ENCODE results near the gene RFNG.

Gene RFNG

GRCh38 chr17:82033359-82034085, 18.1 kb downstream of the RFNG start:
- Histone ChIP-seq H3K4me3 (ENCODE audit: low read length) (no peak overlapping the region), H3K9me3 (ENCODE audit: control insufficient read depth, insufficient read depth, low read length) (no peaks in the 10 kb centered on the region), H3K4me1 (ENCODE audit: control insufficient read depth, low read length) (peaks cover 33% of the 10 kb centered on the region), H3K27ac (ENCODE audit: low read depth, low read length) (no peak overlapping the region), H4K20me1 (ENCODE audit: control insufficient read depth, insufficient read depth, low read depth, low read length) (peaks cover 5% of the 10 kb centered on the region), H3K36me3 (ENCODE audit: control insufficient read depth, low read length) (peaks cover 21% of the 10 kb centered on the region), H3K4me2 (ENCODE audit: low read length) (no peak overlapping the region), H3K79me2 (ENCODE audit: control insufficient read depth, low read length) (peaks cover 12% of the 10 kb centered on the region), H3F3A (ENCODE audit: control insufficient read depth, insufficient read depth) (peaks cover 9% of the 10 kb centered on the region), H3K9me2 (replicated peaks; ENCODE audit: control insufficient read depth, low read length) (no peaks in the 10 kb centered on the region), H3K27me3 (ENCODE audit: control insufficient read depth, low read length) (no peaks in the 10 kb centered on the region)
- TF ChIP-seq, protein P1, sequence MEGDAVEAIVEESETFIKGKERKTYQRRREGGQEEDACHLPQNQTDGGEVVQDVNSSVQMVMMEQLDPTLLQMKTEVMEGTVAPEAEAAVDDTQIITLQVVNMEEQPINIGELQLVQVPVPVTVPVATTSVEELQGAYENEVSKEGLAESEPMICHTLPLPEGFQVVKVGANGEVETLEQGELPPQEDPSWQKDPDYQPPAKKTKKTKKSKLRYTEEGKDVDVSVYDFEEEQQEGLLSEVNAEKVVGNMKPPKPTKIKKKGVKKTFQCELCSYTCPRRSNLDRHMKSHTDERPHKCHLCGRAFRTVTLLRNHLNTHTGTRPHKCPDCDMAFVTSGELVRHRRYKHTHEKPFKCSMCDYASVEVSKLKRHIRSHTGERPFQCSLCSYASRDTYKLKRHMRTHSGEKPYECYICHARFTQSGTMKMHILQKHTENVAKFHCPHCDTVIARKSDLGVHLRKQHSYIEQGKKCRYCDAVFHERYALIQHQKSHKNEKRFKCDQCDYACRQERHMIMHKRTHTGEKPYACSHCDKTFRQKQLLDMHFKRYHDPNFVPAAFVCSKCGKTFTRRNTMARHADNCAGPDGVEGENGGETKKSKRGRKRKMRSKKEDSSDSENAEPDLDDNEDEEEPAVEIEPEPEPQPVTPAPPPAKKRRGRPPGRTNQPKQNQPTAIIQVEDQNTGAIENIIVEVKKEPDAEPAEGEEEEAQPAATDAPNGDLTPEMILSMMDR (IDR thresholded peaks at IDR 0.05; ENCODE audit: low read depth, low read length, poor library complexity, severe bottlenecking) = no peak
- no peak for TF ChIP-seq EZH2phosphoT487 (IDR thresholded peaks at IDR 0.05; ENCODE audit: borderline replicate concordance, low read length)

GRCh38 chr17:82031885-82032627, 19.6 kb downstream of the RFNG start:
- H4K20me1 ChIP-seq (ENCODE audit: control insufficient read depth, insufficient read depth, low read depth, low read length) = peaks cover 5% of the 10 kb centered on the region
- H3K79me2 ChIP-seq (ENCODE audit: control insufficient read depth, low read length) = peaks cover 12% of the 10 kb centered on the region
- no peaks in the 10 kb centered on the region for H3K9me2 ChIP-seq (replicated peaks; ENCODE audit: control insufficient read depth, low read length)
- peaks cover 9% of the 10 kb centered on the region for H3F3A ChIP-seq (ENCODE audit: control insufficient read depth, insufficient read depth)
- H3K36me3 ChIP-seq (ENCODE audit: control insufficient read depth, low read length) = peaks cover 24% of the 10 kb centered on the region
- no peaks in the 10 kb centered on the region for H3K9me3 ChIP-seq (ENCODE audit: control insufficient read depth, insufficient read depth, low read length)
- H3K4me3 ChIP-seq (ENCODE audit: low read length) = peak overlapping the region; percentile 20; the same call in 1 of the 2 replicates
- no peak overlapping the region for H3K27ac ChIP-seq (ENCODE audit: low read depth, low read length)
- H3K27me3 ChIP-seq (ENCODE audit: control insufficient read depth, low read length) = no peaks in the 10 kb centered on the region
- TF ChIP-seq, protein P1 (IDR thresholded peaks at IDR 0.05; ENCODE audit: low read depth, low read length, poor library complexity, severe bottlenecking) = no peak
- peaks cover 27% of the 10 kb centered on the region for H3K4me1 ChIP-seq (ENCODE audit: control insufficient read depth, low read length)
- peak overlapping the region; percentile 46; the same call in 1 of the 2 replicates for H3K4me2 ChIP-seq (ENCODE audit: low read length)

DNA sequence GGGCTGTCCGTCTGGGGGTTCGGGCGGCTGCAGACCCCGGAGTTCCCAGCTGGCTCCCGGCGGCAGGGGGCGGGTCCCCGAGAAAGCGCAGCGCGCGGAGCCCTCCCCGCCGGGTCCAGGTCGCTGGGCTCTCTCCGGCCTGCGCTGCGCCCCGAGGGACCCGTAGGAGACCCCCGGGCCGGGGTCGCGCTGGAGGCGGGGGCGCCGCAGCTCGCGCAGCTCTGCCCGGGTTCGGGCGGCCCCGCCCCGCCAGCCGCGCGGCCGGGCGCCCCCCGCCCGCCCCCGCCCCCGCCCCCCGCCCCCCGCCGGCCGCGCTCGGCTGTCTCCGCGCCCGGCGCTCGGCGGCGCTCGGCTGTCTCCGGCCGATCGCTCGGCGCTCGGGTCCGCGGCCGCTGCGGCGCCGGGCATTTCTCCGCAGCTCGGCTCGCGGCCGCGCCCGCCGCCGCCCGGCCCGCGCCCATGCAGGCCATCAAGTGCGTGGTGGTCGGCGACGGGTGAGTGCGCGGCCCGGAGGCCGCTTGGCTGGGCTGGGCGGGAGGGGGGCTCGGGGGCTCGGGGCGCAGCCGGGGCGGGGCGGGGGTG, 20.2 kb downstream of the RFNG start, which contains the start of gene RAC3:
TSS of gene RAC3 (plus strand) at position 376 of the 582 bp plus-strand sequence. CDS start at position 460, 84 bp downstream.
- peaks cover 23% of the 10 kb centered on the region for H3K4me1 ChIP-seq (ENCODE audit: control insufficient read depth, low read length)
- no peak within 1 kb of the TSS for H3K27ac ChIP-seq (ENCODE audit: low read depth, low read length)
- H3K9me3 ChIP-seq (ENCODE audit: control insufficient read depth, insufficient read depth, low read length) = no peaks in the 10 kb centered on the region
- H3K27me3 ChIP-seq (ENCODE audit: control insufficient read depth, low read length) = no peaks in the 10 kb centered on the region
- peaks cover 5% of the 10 kb centered on the region for H3K79me2 ChIP-seq (ENCODE audit: control insufficient read depth, low read length)
- H3K36me3 ChIP-seq (ENCODE audit: control insufficient read depth, low read length) = peaks cover 17% of the 10 kb centered on the region
- H3K4me2 ChIP-seq (ENCODE audit: low read length) = peak within 1 kb of the TSS; percentile 93
- H4K20me1 ChIP-seq (ENCODE audit: control insufficient read depth, insufficient read depth, low read depth, low read length) = no peaks in the 10 kb centered on the region
- H3K4me3 ChIP-seq (ENCODE audit: low read length) = peak within 1 kb of the TSS; percentile 78
- H3F3A ChIP-seq (ENCODE audit: control insufficient read depth, insufficient read depth) = peaks cover 9% of the 10 kb centered on the region
- TF ChIP-seq, protein P1 (IDR thresholded peaks at IDR 0.05; ENCODE audit: low read depth, low read length, poor library complexity, severe bottlenecking) = no peak
- TF ChIP-seq EZH2phosphoT487 (IDR thresholded peaks at IDR 0.05; ENCODE audit: borderline replicate concordance, low read length) = no peak
- H3K9me2 ChIP-seq (replicated peaks; ENCODE audit: control insufficient read depth, low read length) = no peaks in the 10 kb centered on the region
